HepG2 (cell line): ENCODE measurements around the gene AHSG. TPM values are rescaled to one million over a fixed set of nuclear protein-coding genes. Genes with fewer than 3 reads are reported as not detected.

Experiments used
- ATM ChIP-seq: fragments of 450-650 bp; IDR thresholded peaks from 2 replicates; pipeline ENCODE4 v1.7.1; 2017; ENCODE audit warnings: mild to moderate bottlenecking, borderline replicate concordance
- BATF2 ChIP-seq: sonication (generic); formaldehyde crosslinking; IDR thresholded peaks from 2 replicates; pipeline ENCODE4 v1.8.0; 2022; ENCODE audit warnings: mild to moderate bottlenecking, missing genetic modification reagents, moderate library complexity
- CHD2 ChIP-seq: IDR thresholded peaks from 2 replicates; pipeline ENCODE4 v1.6.1; 2011; ENCODE audit warnings: low read depth, low read length, improper control_type of control experiment
- HCFC1 ChIP-seq: fragments of 150-350 bp; IDR thresholded peaks from 2 replicates; pipeline ENCODE4 v1.6.1; 2014; ENCODE audit warnings: low read depth, low read length
- HOXA5 ChIP-seq: sonication (generic); formaldehyde crosslinking; IDR thresholded peaks from 2 replicates; pipeline ENCODE4 v1.4.0; 2020; ENCODE audit warnings: missing genetic modification reagents
- IKZF4 ChIP-seq: sonication (generic); formaldehyde crosslinking; IDR thresholded peaks from 2 replicates; pipeline ENCODE4 v1.5.1; 2020; ENCODE audit warnings: borderline replicate concordance, mild to moderate bottlenecking, low read depth, missing genetic modification reagents; ENCODE audit errors: not compliant biosample characterization
- MNT ChIP-seq: fragments of 450-650 bp; IDR thresholded peaks from 2 replicates; pipeline ENCODE4 v1.6.1; 2016
- NR2F1 ChIP-seq, 2 experiments: fragments of 450-650 bp in 1 of 2; formaldehyde crosslinking in 1 of 2; IDR thresholded peaks; 2 replicates each; pipeline versions ENCODE4 v1.5.0 to v1.6.1; 2016 to 2020; ENCODE audit warnings: mild to moderate bottlenecking in 1 of 2, missing compliant biosample characterization in 1 of 2, missing genetic modification reagents in 1 of 2, moderate library complexity in 1 of 2
- THYN1 ChIP-seq: sonication (generic); formaldehyde crosslinking; IDR thresholded peaks from 2 replicates; pipeline ENCODE4 v1.8.1; 2023; ENCODE audit warnings: low read depth, mild to moderate bottlenecking, moderate library complexity, missing genetic modification reagents, borderline replicate concordance
- TRAFD1 ChIP-seq: sonication (generic); formaldehyde crosslinking; IDR thresholded peaks from 2 replicates; pipeline ENCODE4 v1.5.1; 2020; ENCODE audit warnings: missing genetic modification reagents, mild to moderate bottlenecking, borderline replicate concordance
- ZBTB2 ChIP-seq: sonication (generic); formaldehyde crosslinking; IDR thresholded peaks from 2 replicates; pipeline ENCODE4 v1.8.0; 2022; ENCODE audit warnings: low read depth, missing genetic modification reagents
- ZFAT ChIP-seq: sonication (generic); formaldehyde crosslinking; conservative IDR thresholded peaks from 2 replicates; pipeline ENCODE4 v1.8.1; 2023; ENCODE audit warnings: missing genetic modification reagents, inconsistent platforms
- ZNF431 ChIP-seq: sonication (generic); formaldehyde crosslinking; IDR thresholded peaks from 2 replicates; pipeline ENCODE4 v1.9.0; 2022; ENCODE audit warnings: missing genetic modification reagents, low read depth, mild to moderate bottlenecking, borderline replicate concordance
- ZNF747 ChIP-seq: sonication (generic); formaldehyde crosslinking; IDR thresholded peaks from 2 replicates; pipeline ENCODE4 v1.8.1; 2023; ENCODE audit warnings: missing genetic modification reagents, mild to moderate bottlenecking, borderline replicate concordance
- ZSCAN20 ChIP-seq: sonication (generic); formaldehyde crosslinking; IDR thresholded peaks from 2 replicates; pipeline ENCODE4 v1.4.0; 2020; ENCODE audit warnings: missing genetic modification reagents, mild to moderate bottlenecking, borderline replicate concordance
- ZSCAN21 ChIP-seq: sonication (generic); formaldehyde crosslinking; IDR thresholded peaks from 2 replicates; pipeline ENCODE4 v1.8.0; 2022; ENCODE audit warnings: mild to moderate bottlenecking, missing genetic modification reagents, moderate library complexity, borderline replicate concordance
- polyA plus RNA-seq, 8 experiments: library from polyadenylated mRNA; depleted of rRNA in 3 of 8; stranded (reverse) in 7 of 8; unstranded in 1 of 8; fragments of >200 nt; fragmentation: Illumina TruSeq in 4 of 8; extraction: Trizol in 4 of 8; gene quantifications; 2 replicates each; pipeline versions ENCODE4 v1.2.1 to v1.2.3, GENCODE V29; 2011 to 2016; ENCODE audit warnings: low read depth in 4 of 8, missing spikeins in 1 of 8, mixed read lengths in 1 of 8; ENCODE audit not compliant: insufficient read depth in 1 of 8
- total RNA-seq, 5 experiments: library from RNA; depleted of rRNA; stranded (reverse); fragments of >200 nt; fragmentation: Illumina TruSeq; extraction: Trizol; gene quantifications; 2 replicates each; pipeline ENCODE4 v1.2.3, GENCODE V29; 2016; ENCODE audit warnings: low read depth in 1 of 5
- TF ChIP-seq, protein P1 (sequence below): sonication (generic); formaldehyde crosslinking; IDR thresholded peaks from 2 replicates; pipeline ENCODE4 v1.5.1; 2020; ENCODE audit warnings: mild to moderate bottlenecking, missing genetic modification reagents, moderate library complexity
- TF ChIP-seq, protein P2 (sequence below): sonication (generic); formaldehyde crosslinking; IDR thresholded peaks from 2 replicates; pipeline ENCODE4 v1.5.0; 2020; ENCODE audit warnings: mild to moderate bottlenecking, missing genetic modification reagents, borderline replicate concordance

Gene AHSG
- total and polyA plus RNA-seq, 2 of the 13 experiments (the other 11 are each of a cell fraction or from before 2014, with no cell fraction given) = 2,043 to 19,152 TPM

GRCh38 chr3:186620213-186621092, 7.6 kb downstream of the AHSG start (continued):
- TF ChIP-seq, protein P1, sequence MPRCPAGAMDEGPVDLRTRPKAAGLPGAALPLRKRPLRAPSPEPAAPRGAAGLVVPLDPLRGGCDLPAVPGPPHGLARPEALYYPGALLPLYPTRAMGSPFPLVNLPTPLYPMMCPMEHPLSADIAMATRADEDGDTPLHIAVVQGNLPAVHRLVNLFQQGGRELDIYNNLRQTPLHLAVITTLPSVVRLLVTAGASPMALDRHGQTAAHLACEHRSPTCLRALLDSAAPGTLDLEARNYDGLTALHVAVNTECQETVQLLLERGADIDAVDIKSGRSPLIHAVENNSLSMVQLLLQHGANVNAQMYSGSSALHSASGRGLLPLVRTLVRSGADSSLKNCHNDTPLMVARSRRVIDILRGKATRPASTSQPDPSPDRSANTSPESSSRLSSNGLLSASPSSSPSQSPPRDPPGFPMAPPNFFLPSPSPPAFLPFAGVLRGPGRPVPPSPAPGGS (CRISPR knock-in tag) = peak; percentile 69; the same call in 1 of the 2 replicates
- TF ChIP-seq IKZF4 (CRISPR knock-in tag) = peak; percentile 46
- TF ChIP-seq ZFAT (CRISPR knock-in tag) = no peak
- TF ChIP-seq ATM = no peak
- TF ChIP-seq ZNF431 (CRISPR knock-in tag) = peak; percentile 63; the same call in 1 of the 2 replicates
- TF ChIP-seq ZSCAN21 = peak; percentile 4; the same call in 1 of the 2 replicates
- TF ChIP-seq HOXA5 (CRISPR knock-in tag) = no peak
- TF ChIP-seq CHD2 = no peak
- peak; percentile 22; the same call in 1 of the 2 replicates for TF ChIP-seq TRAFD1 (CRISPR knock-in tag)
- TF ChIP-seq MNT = no peak
- no peak for TF ChIP-seq HCFC1
- peak; percentile 30; the same call in 1 of the 2 replicates for TF ChIP-seq ZSCAN20 (CRISPR knock-in tag)
- TF ChIP-seq, protein P2, sequence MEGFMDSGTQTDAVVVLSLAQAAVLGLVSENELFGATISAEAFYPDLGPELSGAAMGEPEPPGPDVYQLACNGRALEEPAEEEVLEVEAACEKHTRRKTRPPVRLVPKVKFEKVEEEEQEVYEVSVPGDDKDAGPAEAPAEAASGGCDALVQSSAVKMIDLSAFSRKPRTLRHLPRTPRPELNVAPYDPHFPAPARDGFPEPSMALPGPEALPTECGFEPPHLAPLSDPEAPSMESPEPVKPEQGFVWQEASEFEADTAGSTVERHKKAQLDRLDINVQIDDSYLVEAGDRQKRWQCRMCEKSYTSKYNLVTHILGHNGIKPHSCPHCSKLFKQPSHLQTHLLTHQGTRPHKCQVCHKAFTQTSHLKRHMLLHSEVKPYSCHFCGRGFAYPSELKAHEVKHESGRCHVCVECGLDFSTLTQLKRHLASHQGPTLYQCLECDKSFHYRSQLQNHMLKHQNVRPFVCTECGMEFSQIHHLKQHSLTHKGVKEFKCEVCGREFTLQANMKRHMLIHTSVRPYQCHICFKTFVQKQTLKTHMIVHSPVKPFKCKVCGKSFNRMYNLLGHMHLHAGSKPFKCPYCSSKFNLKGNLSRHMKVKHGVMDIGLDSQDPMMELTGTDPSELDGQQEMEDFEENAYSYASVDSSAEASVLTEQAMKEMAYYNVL (CRISPR knock-in tag) = peak; percentile 72; the same call in 1 of the 2 replicates
- TF ChIP-seq THYN1 (CRISPR knock-in tag) = peak; percentile 95; the same call in 1 of the 2 replicates
- TF ChIP-seq NR2F1 (CRISPR knock-in tag; IDR thresholded peaks at IDR 0.05) = no peak
- peak; percentile 12; the same call in 1 of the 2 replicates for TF ChIP-seq ZNF747 (CRISPR knock-in tag)
- TF ChIP-seq BATF2 = no peak
- no peak; the same call in 1 of the 2 replicates for TF ChIP-seq ZBTB2 (CRISPR knock-in tag)
